HCT116 (cell line): ENCODE data around the gene MYO7A.

Experiments
- CBX3 ChIP-seq: IDR thresholded peaks from 2 replicates; pipeline ENCODE4 v1.6.1; 2012; ENCODE audit warnings: low read depth
- CTCF ChIP-seq, 3 experiments: fragments of 200-600 bp in 1 of 3; sonication (generic) in 1 of 3; IDR thresholded peaks in 2 of 3; conservative IDR thresholded peaks in 1 of 3; 2 replicates each; pipeline ENCODE4 v1.5.1; 2012 to 2017; ENCODE audit warnings: low read depth in 2 of 3, low read length in 2 of 3, antibody characterized with exemption in 1 of 3, borderline replicate concordance in 1 of 3, control low read depth in 1 of 3, mild to moderate bottlenecking in 1 of 3, mixed read lengths in 1 of 3, mixed run types in 1 of 3, moderate library complexity in 1 of 3; ENCODE audit not compliant: insufficient read depth in 1 of 3
- EZH2 ChIP-seq: fragments of 200-600 bp; sonication (generic); IDR thresholded peaks from 2 replicates; pipeline ENCODE4 v1.6.1; 2017; ENCODE audit warnings: antibody characterized with exemption, mixed run types
- POLR2A ChIP-seq: IDR thresholded peaks from 2 replicates; pipeline ENCODE4 v1.7.0; 2011; ENCODE audit warnings: borderline replicate concordance; ENCODE audit not compliant: insufficient read depth, insufficient read length; ENCODE audit errors: extremely low read depth
- REST ChIP-seq: IDR thresholded peaks from 2 replicates; pipeline ENCODE4 v1.6.1; 2012; ENCODE audit warnings: low read depth
- SIN3A ChIP-seq: IDR thresholded peaks from 2 replicates; pipeline ENCODE4 v1.6.1; 2012; ENCODE audit warnings: low read depth
- ZFX ChIP-seq: fragments of 450-650 bp; IDR thresholded peaks from 2 replicates; pipeline ENCODE4 v1.6.1; 2017

GRCh38 chr11:77199137-77199745 is 71.2 kb downstream of the MYO7A start:
- TF ChIP-seq CTCF (IDR thresholded peaks at IDR 0.05 in 2 of 3, conservative IDR thresholded peaks at IDR 0.05 in 1 of 3; ENCODE audit: borderline replicate concordance in 1 of 3, insufficient read depth in 1 of 3, low read depth in 2 of 3, low read length in 2 of 3) (no peak), ZFX (no peak), CBX3 (no peak), POLR2A (no peak), SIN3A (no peak), REST (no peak), EZH2 (no peak)
